ENCODE results near the gene REX1BD. TPM values are rescaled to one million over a fixed set of nuclear protein-coding genes. Genes with fewer than 3 reads are reported as not detected.

The REX1BD gene
- total RNA-seq, result 147 and 161 TPM in 2 replicates

DNA sequence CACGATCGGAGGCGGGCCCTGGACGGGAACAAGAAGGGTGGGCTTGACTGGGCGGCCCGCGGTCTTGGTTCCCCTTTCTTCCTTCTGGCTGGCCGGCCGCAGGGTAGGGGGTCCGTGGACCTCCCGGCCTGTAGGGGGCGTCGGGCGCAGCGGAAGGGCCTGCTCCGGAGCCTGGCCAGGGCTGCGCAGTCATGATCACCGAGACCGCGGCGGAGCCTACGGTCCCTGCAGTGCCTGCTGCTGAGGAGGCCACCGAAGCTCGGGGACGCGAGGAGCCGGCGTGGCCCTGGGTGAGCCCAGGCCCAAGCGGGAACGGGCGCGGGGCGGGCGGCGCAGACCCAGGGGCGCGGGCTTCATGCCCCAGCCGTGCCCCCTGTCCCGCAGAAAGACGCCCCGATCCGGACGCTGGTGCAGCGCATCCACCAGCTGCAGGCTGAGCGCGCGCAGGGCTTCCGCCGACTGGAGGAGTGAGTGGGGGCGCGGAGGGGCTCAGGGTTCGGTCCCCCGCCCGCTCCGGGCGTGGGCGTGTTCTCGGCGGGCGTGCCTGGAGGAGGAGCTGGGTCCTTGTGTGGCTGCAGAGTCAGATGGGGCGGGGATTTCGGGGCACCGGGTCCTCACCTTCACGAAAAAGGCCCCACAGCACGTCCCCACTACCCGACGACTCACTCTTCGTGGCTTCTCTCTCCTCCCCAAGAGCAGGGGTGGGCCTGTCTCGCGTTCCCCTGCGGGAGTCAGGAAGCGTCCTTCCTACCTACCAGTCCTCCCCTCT, at the start of gene REX1BD:
TSS of gene REX1BD (plus strand) at position 188 of the 769 bp plus-strand sequence. CDS start at position 192, 4 bp downstream.

DNA sequence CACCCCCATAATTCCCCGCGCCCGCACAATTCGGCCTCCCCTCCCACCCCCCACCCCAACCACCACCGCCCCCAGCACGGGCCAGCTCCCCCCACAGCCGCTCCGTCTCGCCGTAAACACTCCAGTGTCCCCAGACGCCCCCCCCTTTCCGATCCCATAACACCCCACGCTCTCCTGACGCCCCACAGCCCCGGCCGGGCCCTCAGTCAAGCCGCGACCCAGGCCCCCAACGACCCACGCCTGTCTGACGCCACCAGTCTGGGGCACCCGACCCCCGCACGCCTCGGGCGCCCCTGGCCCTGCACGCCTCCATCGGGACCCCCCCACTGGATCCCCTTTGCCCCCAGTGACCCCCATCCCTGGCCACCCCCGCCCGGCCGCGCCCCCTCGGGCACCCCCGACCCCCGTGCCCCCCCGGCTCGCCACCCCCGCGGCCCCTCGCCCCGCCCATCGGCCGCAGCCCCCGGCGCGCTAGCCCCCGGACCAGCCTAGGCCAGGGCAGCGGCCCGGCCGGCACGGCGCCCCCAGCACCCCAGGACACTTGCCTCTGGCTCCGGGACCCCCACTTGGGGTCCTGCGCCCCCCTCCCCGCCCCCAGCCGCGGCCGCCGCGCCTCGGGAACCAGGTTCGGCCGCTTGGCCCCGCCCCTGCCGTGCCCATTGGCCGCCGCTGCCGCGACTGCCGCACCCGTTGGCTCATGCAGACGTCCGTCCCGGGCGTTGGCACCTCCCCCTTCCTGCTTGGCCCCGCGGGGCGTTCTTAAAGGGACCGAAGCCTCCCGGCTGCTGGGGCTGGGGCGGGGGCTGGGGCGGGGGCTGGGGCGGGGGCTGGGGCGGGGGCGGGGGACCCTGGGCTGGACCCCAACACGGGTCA, 45.4 kb upstream of the REX1BD start, which contains the start of gene FKBP8:
TSS of gene FKBP8 (minus strand) at position 633 of the 873 bp plus-strand sequence. CDS start 1,603 bp downstream, outside the sequence.

DNA sequence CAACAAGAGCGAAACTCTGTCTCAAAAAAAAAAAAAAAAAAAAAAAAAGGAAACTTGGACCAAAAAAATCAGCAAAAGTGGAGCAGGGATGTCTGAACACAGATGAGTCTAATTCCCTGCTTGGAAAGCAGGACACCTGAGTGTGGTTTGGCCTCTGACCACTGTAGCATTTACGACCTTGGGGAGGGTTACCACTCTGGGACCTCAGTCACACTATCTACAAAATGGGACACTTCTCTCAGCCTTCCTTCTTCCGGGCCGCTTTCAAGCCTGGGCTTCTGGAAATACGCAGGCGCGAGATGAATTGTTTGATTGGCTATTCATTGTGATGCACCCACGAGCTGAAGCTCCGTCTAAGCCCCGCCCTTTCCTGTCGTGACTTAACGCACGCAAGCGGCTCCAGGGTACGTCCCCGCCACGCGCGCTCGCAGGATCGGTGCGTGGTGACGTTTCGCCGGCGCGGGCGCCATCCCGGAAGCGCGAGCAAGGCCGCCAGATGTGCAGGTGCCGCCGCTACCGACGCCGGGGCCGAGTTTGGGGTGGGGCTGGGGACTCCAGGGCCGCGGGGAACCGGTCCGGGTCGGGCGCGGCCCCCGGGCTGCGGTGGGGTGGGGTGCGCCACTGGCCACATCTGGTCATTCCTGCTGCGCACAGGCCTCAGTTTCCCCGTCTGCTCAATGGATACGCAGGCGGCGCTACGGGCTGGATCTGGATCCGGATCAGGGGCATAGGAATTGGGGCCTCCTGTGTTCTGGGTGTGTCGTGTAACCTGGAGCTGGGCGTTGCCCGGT, 31.0 kb upstream of the REX1BD start, which contains the start of gene KXD1:
TSS of gene KXD1 (plus strand) at position 460 of the 791 bp plus-strand sequence. CDS start 4,187 bp downstream, outside the sequence.

DNA sequence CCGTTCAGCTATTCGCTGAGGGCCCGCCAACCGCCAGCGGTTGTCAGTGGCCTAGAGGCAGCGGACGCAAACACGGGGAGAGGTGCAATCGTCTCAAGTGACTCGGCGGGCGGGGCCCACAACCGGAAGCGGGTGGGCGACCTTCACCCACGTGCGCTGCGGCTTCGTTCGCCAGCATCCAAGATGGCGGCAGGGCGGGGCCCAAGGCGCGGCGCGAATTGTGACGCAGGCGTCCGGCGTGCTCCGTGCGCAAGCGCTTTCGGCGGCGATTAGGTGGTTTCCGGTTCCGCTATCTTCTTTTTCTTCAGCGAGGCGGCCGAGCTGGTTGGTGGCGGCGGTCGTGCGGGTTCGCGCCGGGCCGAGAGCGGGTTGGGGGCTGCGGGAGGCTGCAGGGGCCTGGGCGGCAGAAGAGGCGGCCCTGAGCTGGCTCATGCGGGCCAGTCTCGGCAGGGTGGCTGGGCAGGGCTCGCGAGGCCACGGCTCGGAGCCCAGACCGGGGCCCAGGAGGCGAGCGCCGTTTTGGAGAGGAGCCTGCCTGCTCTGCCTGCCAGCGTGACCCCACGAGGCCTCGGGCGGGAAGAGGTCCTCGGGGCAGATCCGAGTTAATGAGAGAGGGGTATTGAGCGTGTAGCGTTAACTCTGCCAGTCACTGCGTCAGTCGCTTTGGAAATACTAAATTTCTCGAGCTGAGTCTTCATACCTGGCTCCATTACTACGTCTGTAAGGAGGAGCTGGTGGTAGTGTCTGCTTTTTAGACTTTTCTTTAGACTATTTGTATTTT, 16.8 kb upstream of the REX1BD start, which contains the start of gene UBA52:
TSS of gene UBA52 (plus strand) at position 294 of the 781 bp plus-strand sequence. CDS start 1,444 bp downstream, outside the sequence.

DNA sequence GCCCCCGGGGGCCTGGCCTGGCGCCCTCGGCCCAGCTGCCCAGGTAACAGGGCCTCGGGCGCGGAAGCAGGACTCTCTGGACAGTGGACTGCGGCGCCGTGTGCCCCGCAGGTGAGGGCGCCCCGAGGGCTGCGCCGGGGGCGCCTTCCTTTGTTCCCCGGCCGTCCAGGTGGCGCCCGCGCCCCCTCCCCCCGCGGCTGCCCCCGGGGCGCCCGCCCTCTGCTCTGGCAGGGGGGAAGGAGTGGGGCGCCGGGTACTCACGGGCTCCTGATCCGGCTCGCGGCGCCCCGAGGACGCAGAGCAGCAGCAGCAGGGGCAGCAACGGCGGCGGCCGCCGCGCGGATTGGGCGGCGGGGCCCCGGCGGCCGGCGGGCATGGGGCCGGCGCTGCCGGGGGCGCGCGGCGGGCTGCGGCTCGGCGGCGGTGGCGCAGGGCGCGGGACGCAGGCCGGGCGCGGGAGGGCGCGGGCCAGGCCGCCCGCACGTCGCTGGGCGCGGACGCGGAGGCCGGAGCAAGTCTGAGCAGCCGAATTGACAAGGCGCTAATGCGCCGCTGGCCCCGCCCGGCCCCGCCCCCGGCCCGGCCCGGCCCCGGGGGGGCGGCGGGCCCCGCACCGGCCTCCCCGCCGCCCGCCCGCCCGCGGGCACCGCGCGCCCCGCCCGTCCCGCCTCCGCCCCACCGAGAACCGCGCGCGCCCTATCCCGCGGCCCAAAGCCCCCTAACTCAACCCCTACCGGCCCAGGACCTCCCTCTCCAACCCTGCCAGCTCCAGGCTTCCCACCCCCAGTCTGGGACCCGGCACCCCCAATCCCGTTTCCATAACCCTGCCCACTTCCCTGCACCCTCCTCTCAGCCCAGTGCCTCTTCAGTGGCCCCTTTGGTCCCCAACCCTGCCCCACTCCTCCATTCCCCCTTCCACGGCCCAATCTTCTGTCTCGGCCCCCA, 18.0 kb downstream of the REX1BD start, which contains the start of gene CRLF1:
TSS of gene CRLF1 (minus strand) at position 519 of the 945 bp plus-strand sequence. CDS start at position 376, 143 bp downstream.

DNA sequence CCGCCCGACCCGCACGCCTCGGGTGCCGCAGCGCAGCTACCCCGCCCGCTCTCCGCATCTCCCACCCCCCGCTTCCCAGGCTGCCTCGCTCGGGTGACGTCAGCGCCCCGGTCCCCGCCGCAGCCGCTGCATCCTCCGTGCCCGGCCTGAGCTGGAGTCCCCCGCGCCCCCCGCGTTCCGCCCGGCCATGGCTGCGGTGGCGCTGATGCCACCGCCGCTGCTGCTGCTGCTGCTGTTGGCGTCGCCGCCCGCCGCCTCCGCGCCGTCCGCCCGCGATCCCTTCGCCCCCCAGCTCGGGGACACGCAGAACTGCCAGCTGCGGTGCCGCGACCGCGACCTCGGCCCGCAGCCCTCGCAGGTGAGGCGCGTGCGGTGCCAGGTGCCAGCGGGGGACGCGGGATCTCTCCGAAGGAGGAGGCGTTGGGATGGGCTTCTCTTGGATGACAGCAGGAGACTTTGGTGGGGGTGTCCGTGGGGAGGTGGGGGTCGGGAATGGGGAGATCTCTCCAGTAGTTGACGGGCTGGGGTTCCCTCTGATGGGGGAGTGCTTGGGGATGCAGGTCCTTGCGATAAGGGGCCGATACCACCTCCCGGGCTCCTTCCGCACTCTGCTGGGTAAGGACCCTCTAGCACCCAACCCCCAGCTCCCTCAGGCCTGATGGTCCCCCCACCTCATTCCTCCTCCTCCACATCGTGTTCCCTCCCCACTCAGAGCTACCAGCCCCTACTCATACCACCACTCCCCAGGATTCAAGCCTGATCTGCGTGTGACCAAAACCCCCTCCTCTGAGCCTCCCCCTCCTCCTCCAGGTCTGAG, 24.4 kb downstream of the REX1BD start, which contains the start of gene TMEM59L:
TSS of gene TMEM59L (plus strand) at position 99 of the 817 bp plus-strand sequence. CDS start at position 188, 89 bp downstream.

DNA sequence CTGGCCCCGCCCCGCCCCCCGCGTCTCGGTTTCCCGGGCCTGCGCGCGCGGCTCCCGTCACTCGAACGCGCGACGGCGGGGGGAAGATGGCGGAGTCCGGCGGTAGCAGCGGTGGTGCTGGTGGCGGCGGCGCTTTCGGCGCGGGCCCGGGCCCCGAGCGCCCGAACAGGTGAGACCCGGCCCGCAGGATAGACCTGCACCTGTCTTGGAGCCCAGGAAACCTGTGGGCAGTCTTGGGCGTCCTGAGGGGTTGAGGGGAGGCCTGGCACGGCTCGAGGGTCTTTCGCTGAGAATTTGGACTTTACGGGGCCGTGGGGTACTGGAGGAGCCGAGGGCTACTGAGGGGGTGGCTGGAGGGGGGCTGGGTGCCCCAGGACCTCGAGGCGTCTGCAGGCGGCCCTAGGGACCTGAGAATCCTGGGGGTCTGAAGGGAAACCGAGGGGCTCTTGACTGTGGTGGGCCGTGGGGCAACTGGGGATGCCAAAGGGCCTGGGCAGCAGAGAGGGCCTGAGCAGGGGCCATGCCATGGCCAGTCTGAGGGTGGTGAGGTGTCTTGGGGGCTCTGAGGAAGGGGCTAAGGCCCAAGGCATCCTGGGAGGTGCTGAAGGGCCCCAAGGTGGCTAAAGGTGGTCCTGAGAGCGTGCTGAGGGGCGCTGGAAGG, 48.5 kb downstream of the REX1BD start, which contains the start of gene KLHL26:
TSS of gene KLHL26 (plus strand) at position 60 of the 661 bp plus-strand sequence. CDS start at position 87, 27 bp downstream.

Other genes starting within 250 kb of the REX1BD start
- 5.2 and 5.6 TPM in 2 replicates for gene PGPEP1, start 248.2 kb upstream of the REX1BD start, total RNA-seq
- gene GDF15, start 202.6 kb upstream of the REX1BD start, total RNA-seq, result 2.2 and 30.3 TPM in 2 replicates
- not detected in 2 replicates for gene LRRC25, start 191.2 kb upstream of the REX1BD start, total RNA-seq
- gene SSBP4, start 169.4 kb upstream of the REX1BD start, total RNA-seq, result 65.4 and 73.2 TPM in 2 replicates
- gene ISYNA1, start 150.7 kb upstream of the REX1BD start, total RNA-seq, result 14.0 and 15.5 TPM in 2 replicates
- gene ELL, start 66.7 kb upstream of the REX1BD start, total RNA-seq, result 16.2 and 20.6 TPM in 2 replicates
- 300 and 360 TPM in 2 replicates for gene FKBP8, start 45.2 kb upstream of the REX1BD start, total RNA-seq
- 176 and 181 TPM in 2 replicates for gene KXD1, start 30.9 kb upstream of the REX1BD start, total RNA-seq
- 814 and 912 TPM in 2 replicates for gene UBA52, start 16.9 kb upstream of the REX1BD start, total RNA-seq
- 0.31 and 1.1 TPM in 2 replicates for gene CRLF1, start 18.0 kb downstream of the REX1BD start, total RNA-seq
- gene TMEM59L, start 24.1 kb downstream of the REX1BD start, total RNA-seq, result not detected in 2 replicates
- gene KLHL26, start 48.2 kb downstream of the REX1BD start, total RNA-seq, result 2.7 and 5.9 TPM in 2 replicates
- gene CRTC1, start 94.9 kb downstream of the REX1BD start, total RNA-seq, result 0.80 and 3.0 TPM in 2 replicates
- not detected in 2 replicates for gene COMP, start 202.5 kb downstream of the REX1BD start, total RNA-seq
- gene UPF1, start 243.2 kb downstream of the REX1BD start, total RNA-seq, result 51.6 and 56.0 TPM in 2 replicates

Data from hair follicular keratinocyte (primary cell).